ENCODE results near the gene MIDN.

MIDN gene

GRCh38 chr19:1292419-1293151 is 44.2 kb downstream of the MIDN start:
- no peak for TF ChIP-seq CTCF (IDR thresholded peaks at IDR 0.05; ENCODE audit: low read depth, low read length)
- no peak for DNase-seq (ENCODE audit: extremely low read depth, low read depth)

DNA sequence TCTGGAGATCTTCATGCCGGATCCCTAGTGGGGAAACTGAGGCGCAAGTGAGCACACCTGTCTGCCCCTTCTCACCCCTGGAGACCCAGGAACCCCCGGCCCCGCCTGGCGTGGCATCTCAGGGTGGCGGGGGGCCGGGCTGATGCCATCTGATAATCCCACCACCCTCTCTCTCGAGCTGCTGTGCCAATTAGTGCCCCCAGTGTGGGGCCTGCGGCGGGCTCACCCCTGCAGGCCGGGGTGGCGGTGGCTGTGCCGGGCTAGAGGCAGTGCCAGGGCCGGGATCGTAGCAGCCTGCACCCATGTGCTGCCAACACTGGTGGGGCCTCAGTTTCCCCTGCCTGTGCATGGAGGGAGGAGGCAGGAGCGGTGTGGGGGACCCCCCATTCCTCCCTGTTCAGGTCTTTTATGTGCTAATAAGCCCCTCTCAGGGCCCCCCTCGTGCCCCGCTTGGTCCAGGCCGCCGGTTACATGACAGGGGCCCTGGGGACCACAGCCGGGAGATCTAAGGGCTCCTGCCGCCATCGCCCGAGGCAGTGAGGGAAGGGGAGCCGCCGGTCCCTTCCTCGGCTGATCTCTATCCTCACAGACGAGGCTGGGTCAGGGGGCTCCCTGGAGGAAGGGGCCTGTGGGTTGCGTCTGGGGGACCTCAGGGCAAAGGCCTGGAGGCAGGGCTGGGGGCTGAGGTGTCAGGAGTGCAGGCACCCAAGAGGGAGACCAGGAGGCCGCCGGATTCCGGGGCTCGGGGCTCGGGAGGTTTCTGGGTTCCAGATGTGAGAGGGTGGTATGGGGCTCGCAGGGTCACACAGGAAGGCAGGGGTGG is 45.6 kb downstream of the MIDN start:
- DNase-seq (ENCODE audit: extremely low read depth, low read depth): no peak
- TF ChIP-seq CTCF (IDR thresholded peaks at IDR 0.05; ENCODE audit: low read depth, low read length): no peak

DNA sequence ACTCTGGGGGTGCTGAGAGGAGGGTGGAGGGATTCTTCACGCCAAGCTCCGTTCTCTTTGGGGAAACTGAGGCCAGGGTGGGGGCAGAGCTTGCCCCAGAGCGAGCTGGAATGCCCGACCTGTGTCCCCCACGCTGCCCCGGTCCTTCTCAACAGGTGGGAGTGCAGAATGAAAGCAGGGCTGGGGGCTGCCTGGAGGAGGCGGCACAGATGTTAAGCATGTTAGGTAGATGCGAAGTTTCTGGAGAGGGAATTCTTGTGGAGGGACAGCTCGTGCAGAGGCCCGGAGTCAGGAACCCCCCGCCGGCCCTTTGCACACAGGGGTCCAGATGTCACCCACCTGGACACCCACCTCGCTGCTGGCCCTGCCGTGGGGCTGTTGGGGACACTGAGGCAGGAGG is 46.3 kb downstream of the MIDN start:
- no peak for DNase-seq (ENCODE audit: extremely low read depth, low read depth)
- TF ChIP-seq CTCF (IDR thresholded peaks at IDR 0.05; ENCODE audit: low read depth, low read length): no peak

- DNase-seq (ENCODE audit: extremely low read depth, low read depth): no peak
- TF ChIP-seq CTCF (IDR thresholded peaks at IDR 0.05; ENCODE audit: low read depth, low read length): no peak
These were observed 47.0 kb downstream of the MIDN start for GRCh38 chr19:1295169-1296012.

- DNase-seq (ENCODE audit: extremely low read depth, low read depth): no peak
- TF ChIP-seq CTCF (IDR thresholded peaks at IDR 0.05; ENCODE audit: low read depth, low read length): no peak
These were observed 47.7 kb downstream of the MIDN start for GRCh38 chr19:1296078-1296477.

DNA sequence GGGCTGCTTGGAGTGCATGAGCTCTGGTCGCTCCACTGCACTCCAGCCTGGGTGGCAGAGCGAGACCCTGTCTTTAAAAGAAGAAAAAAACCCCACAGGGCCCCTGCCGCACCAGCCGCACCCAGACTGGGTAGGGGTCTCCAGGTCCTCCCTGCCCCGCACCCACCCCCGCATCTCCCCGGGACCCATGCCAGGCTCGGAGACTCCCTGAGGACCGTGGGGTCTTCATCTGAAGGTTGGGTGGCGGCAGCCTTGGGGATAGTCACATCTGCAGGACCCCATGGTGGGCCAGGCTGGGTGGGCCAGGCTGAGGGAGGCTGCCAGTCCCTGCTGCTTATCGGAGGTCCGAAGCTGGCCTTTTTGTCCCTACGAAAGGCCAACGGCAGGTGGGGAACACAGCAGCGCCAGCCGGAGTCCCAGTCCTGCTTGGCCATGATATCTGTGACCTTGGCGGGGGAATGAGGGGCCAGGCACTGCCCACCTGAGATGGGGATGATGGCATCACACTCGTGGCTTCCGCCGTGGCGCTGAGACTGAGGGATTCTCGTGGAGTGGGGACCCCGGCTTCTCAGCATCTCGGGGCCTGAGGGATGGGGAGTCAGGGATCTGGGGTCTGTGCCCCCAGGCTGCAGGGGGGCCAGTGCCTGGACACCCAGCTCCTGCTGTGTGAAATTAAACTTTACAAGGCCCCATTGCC is 48.3 kb downstream of the MIDN start:
- no peak for TF ChIP-seq CTCF (IDR thresholded peaks at IDR 0.05; ENCODE audit: low read depth, low read length)
- DNase-seq (ENCODE audit: extremely low read depth, low read depth): no peak

Data from AG09319 (cell line).